Adrenal gland (tissue), 5 donors: ENCODE measurements around the gene FGFRL1.

Experiments used
- POLR2A ChIP-seq, 2 donors: fragments of 450-650 bp; IDR thresholded peaks; one replicate each; pipeline ENCODE4 v1.6.1; 2017; ENCODE audit warnings: antibody characterized with exemption in 2 of 2, mild to moderate bottlenecking in 2 of 2, moderate library complexity in 1 of 2
- TF ChIP-seq, protein P1 (sequence below), 6 experiments: fragments of 450-650 bp in 4 of 6; fragments of 200-600 bp in 2 of 6; sonication (generic) in 1 of 6; IDR thresholded peaks; 1 replicate in 5 of 6; 2 replicates in 1 of 6; pipeline versions ENCODE4 v1.5.1 to v1.8.0; 2016 to 2021; ENCODE audit warnings: antibody characterized with exemption in 6 of 6, mild to moderate bottlenecking in 2 of 6, moderate library complexity in 1 of 6
- donor health status: DM: no; HTN: no; CAD: no.

DNA sequence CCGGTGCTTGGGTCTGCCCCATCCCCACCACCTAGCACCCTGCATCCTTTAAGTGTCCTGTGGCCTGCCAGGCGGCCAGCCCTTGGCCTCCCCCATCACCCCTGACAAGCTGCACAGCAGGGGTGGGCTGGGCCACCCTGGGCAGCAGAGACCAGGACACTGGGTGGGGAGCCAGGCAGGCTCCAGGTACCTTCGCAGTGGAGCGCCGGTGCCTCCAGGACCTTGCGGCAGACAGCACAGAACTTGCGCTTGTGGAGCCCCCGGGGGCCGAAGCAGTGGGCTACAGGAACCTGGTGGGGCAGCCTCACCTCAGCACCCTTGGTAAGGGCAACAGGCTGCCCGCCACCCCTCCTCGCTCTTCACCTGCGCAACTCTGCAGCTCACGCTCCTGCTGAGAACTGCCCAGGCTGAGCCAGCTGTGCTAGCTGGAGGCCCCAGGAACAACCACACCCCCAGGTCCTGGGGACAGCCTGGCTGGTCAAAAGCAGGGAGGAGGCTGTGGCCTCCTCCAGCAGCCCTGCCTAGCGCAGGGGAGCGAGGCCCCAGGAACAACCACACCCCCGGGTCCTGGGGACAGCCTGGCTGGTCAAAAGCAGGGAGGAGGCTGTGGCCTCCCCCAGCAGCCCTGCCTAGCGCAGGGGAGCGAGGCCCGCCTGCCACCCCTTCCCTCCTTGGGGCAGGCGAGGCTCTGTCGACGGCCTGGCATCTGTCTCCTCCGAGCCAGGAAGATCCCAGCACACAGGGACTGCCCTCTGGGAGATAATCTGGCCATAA is 42.6 kb upstream of the FGFRL1 start:
- TF ChIP-seq, protein P1, sequence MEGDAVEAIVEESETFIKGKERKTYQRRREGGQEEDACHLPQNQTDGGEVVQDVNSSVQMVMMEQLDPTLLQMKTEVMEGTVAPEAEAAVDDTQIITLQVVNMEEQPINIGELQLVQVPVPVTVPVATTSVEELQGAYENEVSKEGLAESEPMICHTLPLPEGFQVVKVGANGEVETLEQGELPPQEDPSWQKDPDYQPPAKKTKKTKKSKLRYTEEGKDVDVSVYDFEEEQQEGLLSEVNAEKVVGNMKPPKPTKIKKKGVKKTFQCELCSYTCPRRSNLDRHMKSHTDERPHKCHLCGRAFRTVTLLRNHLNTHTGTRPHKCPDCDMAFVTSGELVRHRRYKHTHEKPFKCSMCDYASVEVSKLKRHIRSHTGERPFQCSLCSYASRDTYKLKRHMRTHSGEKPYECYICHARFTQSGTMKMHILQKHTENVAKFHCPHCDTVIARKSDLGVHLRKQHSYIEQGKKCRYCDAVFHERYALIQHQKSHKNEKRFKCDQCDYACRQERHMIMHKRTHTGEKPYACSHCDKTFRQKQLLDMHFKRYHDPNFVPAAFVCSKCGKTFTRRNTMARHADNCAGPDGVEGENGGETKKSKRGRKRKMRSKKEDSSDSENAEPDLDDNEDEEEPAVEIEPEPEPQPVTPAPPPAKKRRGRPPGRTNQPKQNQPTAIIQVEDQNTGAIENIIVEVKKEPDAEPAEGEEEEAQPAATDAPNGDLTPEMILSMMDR (IDR thresholded peaks at IDR 0.05): no peak
- no peak for TF ChIP-seq POLR2A (IDR thresholded peaks at IDR 0.05)
